H1 (cell line): ENCODE results near the gene ENTREP3. TPM values are rescaled to one million over a fixed set of nuclear protein-coding genes. Genes with fewer than 3 reads are reported as not detected.

Experiments used
- CHD2 ChIP-seq: IDR thresholded peaks from 2 replicates; pipeline ENCODE4 v1.6.1; 2012; ENCODE audit warnings: low read length, improper control_type of control experiment
- CREB1 ChIP-seq: IDR thresholded peaks from 2 replicates; pipeline ENCODE4 v1.6.1; 2012; ENCODE audit warnings: inconsistent platforms
- POLR2AphosphoS5 ChIP-seq: IDR thresholded peaks from 2 replicates; pipeline ENCODE4 v1.6.1; 2011; ENCODE audit warnings: low read depth, low read length
- polyA plus RNA-seq, 7 experiments: library from polyadenylated mRNA; depleted of rRNA in 3 of 7; stranded (reverse) in 5 of 7; unstranded in 2 of 7; fragments of >200 nt in 5 of 7; fragments of 200-250 nt in 2 of 7; gene quantifications; 1 replicate in 5 of 7; 2 replicates in 1 of 7; 4 replicates in 1 of 7; pipeline versions ENCODE4 v1.2.1 to v1.2.3, GENCODE V29; 2011 to 2013; ENCODE audit warnings: missing spikeins in 2 of 7, mixed read lengths in 2 of 7
- total RNA-seq: library from RNA; stranded (reverse); fragmentation: NEBNext Ultra II Directional; extraction: Animal tissue kit (Norgen Biotek cat#: 25700); gene quantifications from 2 replicates; pipeline ENCODE4 v1.2.1, GENCODE V29; 2021

ENTREP3 gene
- total and polyA plus RNA-seq, 2 of the 8 experiments (the other 6 are each of a cell fraction or from before 2014, with no cell fraction given), result 22.8 to 52.2 TPM

DNA sequence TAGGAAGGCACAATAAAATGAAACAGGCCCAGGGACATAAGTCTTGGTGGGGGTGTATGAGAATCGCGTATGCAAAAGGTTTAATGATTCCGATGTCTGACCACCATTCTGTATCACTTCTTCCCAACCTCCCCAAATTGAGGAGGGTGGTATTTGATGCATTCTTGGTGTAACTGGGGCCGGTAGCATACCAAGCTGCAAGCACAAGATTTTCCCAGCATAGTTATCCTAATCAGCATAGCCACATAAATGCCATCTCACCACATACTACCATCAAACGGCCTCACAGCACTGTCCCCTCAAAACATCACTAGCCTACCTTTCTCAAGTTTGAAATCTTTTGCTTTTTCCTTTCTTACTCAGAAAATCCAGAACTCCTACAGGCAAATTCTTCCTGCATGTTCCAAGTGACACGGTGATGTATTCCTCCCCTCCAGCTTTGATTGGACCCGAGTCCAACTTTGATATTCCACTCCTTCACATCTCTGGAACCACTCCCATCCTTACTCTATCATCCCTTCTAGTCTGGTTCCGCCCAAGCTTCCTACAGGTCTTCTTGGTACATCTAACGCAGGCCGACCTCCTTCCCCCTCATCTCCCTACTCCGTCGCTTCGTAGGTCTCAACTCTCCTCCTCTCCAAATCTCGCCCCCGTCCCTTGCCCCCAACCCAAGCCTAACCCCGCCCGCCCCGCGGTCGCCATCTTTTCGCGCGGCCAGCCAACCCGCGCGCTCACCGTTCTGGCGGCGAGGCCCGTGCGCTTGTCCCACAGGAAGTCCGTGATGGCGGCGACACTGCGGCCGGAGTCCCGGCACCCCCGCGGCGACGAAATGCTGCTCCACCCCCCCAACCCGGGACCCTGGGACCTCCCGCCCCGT, 17.4 kb upstream of the ENTREP3 start (continued):
- peak; percentile 54 for TF ChIP-seq CHD2
- peak; percentile 26; the same call in 1 of the 2 replicates for TF ChIP-seq CREB1
- TF ChIP-seq POLR2AphosphoS5, result peak; percentile 64
